H1 (cell line): ENCODE measurements around the gene LHFPL6. TPM values are rescaled to one million over a fixed set of nuclear protein-coding genes. Genes with fewer than 3 reads are reported as not detected.

Experiments
- CTCF ChIA-PET: fragments of 300-600 bp; sonication (Branson Sonifier 250); formaldehyde crosslinking; loops from one replicate; lab custom pipeline; 2021; ENCODE audit not compliant: partially characterized antibody; lab: Charles Lee
- POLR2A ChIA-PET: fragments of 300-600 bp; sonication (Branson Sonifier 250); formaldehyde crosslinking; loops from one replicate; lab custom pipeline; 2021; ENCODE audit warnings: inconsistent platforms; ENCODE audit not compliant: partially characterized antibody; lab: Charles Lee
- DNase-seq, 2 experiments: peaks; one replicate each; pipeline versions ENCODE4 v3.0.0 to v3.0.0-alpha.2; 2010 to 2022; ENCODE audit warnings: low spot score in 2 of 2, low read depth in 1 of 2, mixed read lengths in 1 of 2
- FAIRE-seq: peaks from 2 replicates; lab custom pipeline; 2011; peaks lifted over from hg19 to GRCh38; lab: Jason Lieb, UNC
- H2AFZ ChIP-seq: 2 replicates; pipeline ENCODE4 v1.8.1; 2012; ENCODE audit warnings: low read length, inconsistent platforms
- H2AK5ac ChIP-seq: 2 replicates; pipeline ENCODE4 v1.6.1; 2013; ENCODE audit warnings: low read depth, low read length
- H2BK120ac ChIP-seq: replicated peaks from 2 replicates; pipeline ENCODE3; 2013; ENCODE audit warnings: low read depth, low read length, inconsistent platforms
- H2BK12ac ChIP-seq: 2 replicates; pipeline ENCODE4 v1.6.1; 2013; ENCODE audit warnings: low read depth, low read length
- H2BK15ac ChIP-seq: 2 replicates; pipeline ENCODE4 v1.6.1; 2013; ENCODE audit warnings: low read length
- H2BK20ac ChIP-seq: 2 replicates; pipeline ENCODE4 v1.6.1; 2013; ENCODE audit warnings: low read length
- H2BK5ac ChIP-seq: 2 replicates; pipeline ENCODE4 v1.6.1; 2013; ENCODE audit warnings: low read depth, low read length
- H3K14ac ChIP-seq: 2 replicates; pipeline ENCODE4 v1.6.1; 2013; ENCODE audit warnings: inconsistent platforms; ENCODE audit not compliant: insufficient read length
- H3K18ac ChIP-seq: 2 replicates; pipeline ENCODE4 v1.6.1; 2013; ENCODE audit warnings: low read length; ENCODE audit errors: extremely low read depth
- H3K23ac ChIP-seq: 2 replicates; pipeline ENCODE4 v1.6.1; 2013; ENCODE audit warnings: inconsistent platforms; ENCODE audit not compliant: insufficient read length
- H3K23me2 ChIP-seq: 2 replicates; pipeline ENCODE4 v1.6.1; 2013; ENCODE audit warnings: low read depth, low read length
- H3K27ac ChIP-seq: 2 replicates; pipeline ENCODE4 v1.6.1; 2011; ENCODE audit warnings: low read depth, low read length, inconsistent platforms
- H3K27me3 ChIP-seq, 4 experiments: replicated peaks in 1 of 4; 1 replicate in 1 of 4; 2 replicates in 3 of 4; pipeline versions ENCODE4 v1.6.1 to v1.8.1; 2011 to 2013; ENCODE audit warnings: low read length in 3 of 4, mild to moderate bottlenecking in 3 of 4, inconsistent platforms in 2 of 4, mixed read lengths in 2 of 4, moderate library complexity in 1 of 4; ENCODE audit not compliant: control insufficient read depth in 3 of 4, insufficient read depth in 3 of 4; ENCODE audit errors: extremely low read depth in 1 of 4
- H3K36me3 ChIP-seq, 4 experiments: 2 replicates each; pipeline versions ENCODE4 v1.6.1 to v1.8.1; 2011 to 2013; ENCODE audit warnings: mild to moderate bottlenecking in 4 of 4, low read length in 3 of 4, moderate library complexity in 2 of 4, control low read depth in 1 of 4, inconsistent platforms in 1 of 4; ENCODE audit not compliant: insufficient read depth in 4 of 4, control insufficient read depth in 2 of 4
- H3K4ac ChIP-seq: replicated peaks from 2 replicates; pipeline ENCODE3; 2013; ENCODE audit warnings: low read length, low read depth, mixed read lengths, inconsistent platforms; ENCODE audit not compliant: insufficient read length
- H3K4me1 ChIP-seq, 4 experiments: replicated peaks in 1 of 4; 1 replicate in 1 of 4; 2 replicates in 3 of 4; pipeline versions ENCODE4 v1.6.1 to v1.8.1; 2011 to 2013; ENCODE audit warnings: low read length in 3 of 4, inconsistent platforms in 2 of 4, mixed read lengths in 1 of 4; ENCODE audit not compliant: insufficient read depth in 4 of 4, control insufficient read depth in 3 of 4
- H3K4me2 ChIP-seq, 2 experiments: 2 replicates each; pipeline versions ENCODE4 v1.6.1 to v1.8.1; 2011 to 2013; ENCODE audit warnings: low read depth in 2 of 2, low read length in 2 of 2, control low read depth in 1 of 2, inconsistent platforms in 1 of 2, mild to moderate bottlenecking in 1 of 2; ENCODE audit not compliant: insufficient read depth in 1 of 2
- H3K4me3 ChIP-seq, 4 experiments: fragments of 200-600, 300-600 bp in 1 of 4; sonication (generic), shearing (Covaris generic), sonication (Bioruptor Twin) in 1 of 4; 2 replicates each; pipeline versions ENCODE4 v1.5.1 to v1.8.1; 2011 to 2016; ENCODE audit warnings: low read length in 4 of 4, low read depth in 3 of 4, control low read depth in 2 of 4, inconsistent platforms in 2 of 4, mild to moderate bottlenecking in 2 of 4, mixed read lengths in 1 of 4, moderate library complexity in 1 of 4; ENCODE audit not compliant: insufficient read depth in 2 of 4; ENCODE audit errors: extremely low read depth in 1 of 4
- H3K56ac ChIP-seq: replicated peaks from 2 replicates; pipeline ENCODE3; 2013; ENCODE audit warnings: low read depth, mild to moderate bottlenecking, mixed read lengths, low read length, inconsistent platforms; ENCODE audit not compliant: insufficient read length
- H3K79me1 ChIP-seq: 2 replicates; pipeline ENCODE4 v1.6.1; 2013; ENCODE audit warnings: low read depth, low read length, control low read depth
- H3K79me2 ChIP-seq, 2 experiments: 2 replicates each; pipeline versions ENCODE4 v1.6.1 to v1.8.1; 2012 to 2013; ENCODE audit warnings: low read length in 2 of 2, mild to moderate bottlenecking in 2 of 2, inconsistent platforms in 1 of 2; ENCODE audit not compliant: insufficient read depth in 2 of 2, control insufficient read depth in 1 of 2
- H3K9ac ChIP-seq, 4 experiments: replicated peaks in 1 of 4; 1 replicate in 1 of 4; 2 replicates in 3 of 4; pipeline versions ENCODE4 v1.6.1 to v1.8.1; 2011 to 2013; ENCODE audit warnings: low read depth in 3 of 4, low read length in 3 of 4, control low read depth in 2 of 4, mild to moderate bottlenecking in 2 of 4, moderate library complexity in 2 of 4, inconsistent platforms in 1 of 4; ENCODE audit errors: extremely low read depth in 1 of 4
- H3K9me3 ChIP-seq, 2 experiments: 2 replicates each; pipeline versions ENCODE4 v1.6.1 to v1.8.1; 2012 to 2013; ENCODE audit warnings: mild to moderate bottlenecking in 2 of 2, moderate library complexity in 2 of 2, control low read depth in 1 of 2, inconsistent platforms in 1 of 2, low read depth in 1 of 2, low read length in 1 of 2, mixed read lengths in 1 of 2; ENCODE audit not compliant: insufficient read depth in 2 of 2
- H4K20me1 ChIP-seq, 2 experiments: replicated peaks in 1 of 2; 2 replicates each; pipeline versions ENCODE3 to v1.8.1; 2011 to 2013; ENCODE audit warnings: inconsistent platforms in 2 of 2, low read length in 2 of 2, mild to moderate bottlenecking in 1 of 2; ENCODE audit not compliant: insufficient read depth in 2 of 2, control insufficient read depth in 1 of 2
- H4K5ac ChIP-seq: 2 replicates; pipeline ENCODE4 v1.6.1; 2013; ENCODE audit warnings: low read length, low read depth, mixed read lengths, inconsistent platforms; ENCODE audit not compliant: insufficient read length
- H4K8ac ChIP-seq: 2 replicates; pipeline ENCODE4 v1.8.0; 2013; ENCODE audit warnings: mild to moderate bottlenecking, moderate library complexity, low read length, inconsistent platforms; ENCODE audit not compliant: insufficient read depth; ENCODE audit errors: extremely low read depth
- H4K91ac ChIP-seq: replicated peaks from 2 replicates; pipeline ENCODE3; 2013; ENCODE audit warnings: low read length, mixed read lengths, inconsistent platforms; ENCODE audit not compliant: insufficient read length
- EGR1 ChIP-seq: IDR thresholded peaks from 2 replicates; pipeline ENCODE4 v1.6.1; 2011; ENCODE audit warnings: low read depth, low read length, borderline replicate concordance
- GTF2F1 ChIP-seq: IDR thresholded peaks from 2 replicates; pipeline ENCODE4 v1.6.1; 2012; ENCODE audit warnings: low read depth, low read length, improper control_type of control experiment, borderline replicate concordance
- HDAC2 ChIP-seq, 2 experiments: fragments of 300-600 bp in 1 of 2; sonication (generic) in 1 of 2; IDR thresholded peaks; 2 replicates each; pipeline ENCODE4 v1.6.1; 2011 to 2012; ENCODE audit warnings: low read depth in 2 of 2, low read length in 2 of 2, mild to moderate bottlenecking in 2 of 2, moderate library complexity in 2 of 2, borderline replicate concordance in 1 of 2, inconsistent platforms in 1 of 2
- POLR2AphosphoS5 ChIP-seq: IDR thresholded peaks from 2 replicates; pipeline ENCODE4 v1.6.1; 2011; ENCODE audit warnings: low read depth, low read length
- RAD21 ChIP-seq, 2 experiments: IDR thresholded peaks in 1 of 2; conservative IDR thresholded peaks in 1 of 2; 2 replicates each; pipeline ENCODE4 v1.6.1; 2011; ENCODE audit warnings: low read depth in 2 of 2, low read length in 2 of 2, improper control_type of control experiment in 1 of 2, inconsistent platforms in 1 of 2, mild to moderate bottlenecking in 1 of 2, moderate library complexity in 1 of 2
- SP2 ChIP-seq: IDR thresholded peaks from 2 replicates; pipeline ENCODE4 v1.6.1; 2012; ENCODE audit warnings: mild to moderate bottlenecking, low read length, inconsistent platforms
- TBP ChIP-seq: IDR thresholded peaks from 2 replicates; pipeline ENCODE4 v1.6.1; 2011; ENCODE audit warnings: low read depth, low read length, improper control_type of control experiment
- WGBS, 2 experiments: shearing (Covaris generic) in 1 of 2; methylation state at CpG; one replicate each; pipeline versions ENCODE4 v1.1.6 to v1.1.7; 2013 to 2015; ENCODE audit warnings: low lambda C conversion rate in 2 of 2, mixed read lengths in 2 of 2, inconsistent platforms in 1 of 2, low coverage in 1 of 2, missing lambda C conversion rate in 1 of 2; ENCODE audit not compliant: insufficient replicate concordance in 2 of 2, insufficient coverage in 1 of 2, insufficient read length in 1 of 2; ENCODE audit errors: extremely low coverage in 1 of 2, missing lambda C conversion rate in 1 of 2; 5-methylcytosine and 5-hydroxymethylcytosine counted together
- polyA plus RNA-seq, 7 experiments: library from polyadenylated mRNA; depleted of rRNA in 3 of 7; stranded (reverse) in 5 of 7; unstranded in 2 of 7; fragments of >200 nt in 5 of 7; fragments of 200-250 nt in 2 of 7; gene quantifications; 1 replicate in 5 of 7; 2 replicates in 1 of 7; 4 replicates in 1 of 7; pipeline versions ENCODE4 v1.2.1 to v1.2.3, GENCODE V29; 2011 to 2013; ENCODE audit warnings: missing spikeins in 2 of 7, mixed read lengths in 2 of 7
- total RNA-seq: library from RNA; stranded (reverse); fragmentation: NEBNext Ultra II Directional; extraction: Animal tissue kit (Norgen Biotek cat#: 25700); gene quantifications from 2 replicates; pipeline ENCODE4 v1.2.1, GENCODE V29; 2021

The LHFPL6 gene
- total and polyA plus RNA-seq, 2 of the 8 experiments (the other 6 are each of a cell fraction or from before 2014, with no cell fraction given) = 7.6 to 17.0 TPM

- Histone ChIP-seq H3K23me2 (no peaks in the 10 kb centered on the region), H2AFZ (no peak overlapping the region), H3K14ac (no peak overlapping the region), H3K9ac (no peak overlapping the region), H4K8ac (no peak overlapping the region), H2BK12ac (no peak overlapping the region), H2AK5ac (no peak overlapping the region), H3K23ac (no peak overlapping the region), H2BK15ac (no peak overlapping the region), H2BK5ac (no peak overlapping the region), H3K4me1 (no peaks in the 10 kb centered on the region), H4K20me1 (no peaks in the 10 kb centered on the region), H4K5ac (no peak overlapping the region), H3K4me2 (no peak overlapping the region), H3K18ac (no peak overlapping the region), H3K56ac (no peak overlapping the region), H3K9me3 (no peaks in the 10 kb centered on the region), H3K79me1 (no peaks in the 10 kb centered on the region), H3K36me3 (no peaks in the 10 kb centered on the region), H4K91ac (no peak overlapping the region), H2BK20ac (no peak overlapping the region), H3K27me3 (no peaks in the 10 kb centered on the region), H3K4ac (no peak overlapping the region), H3K79me2 (no peaks in the 10 kb centered on the region), H3K27ac (no peak overlapping the region), H3K4me3 (no peak overlapping the region), H2BK120ac (no peak overlapping the region)
- WGBS, 2 experiments = 88% methylated on average over 1 of the region's 1 CpG; no CpG with 5 or more reads in 1 of the 2 experiments
- no peak for DNase-seq
- POLR2A ChIA-PET = no interaction called here
- CTCF ChIA-PET = interaction anchor here (0.6 kb wide), 2 partner anchors 263 to 1338 kb away, joined by 3 read pairs; no protein-coding TSS in a partner anchor
- no peak for FAIRE-seq
- TF ChIP-seq POLR2AphosphoS5 (no peak), RAD21 (IDR thresholded peaks at IDR 0.05 in 1 of 2, conservative IDR thresholded peaks at IDR 0.05 in 1 of 2; ENCODE audit: low read depth in 2 of 2, low read length in 2 of 2) (no peak), GTF2F1 (no peak), HDAC2 (IDR thresholded peaks at IDR 0.05; ENCODE audit: borderline replicate concordance in 1 of 2, low read depth in 2 of 2, low read length in 2 of 2) (no peak), EGR1 (no peak), TBP (no peak), SP2 (no peak)
Measured at GRCh38 chr13:39635564-39635963, 32.6 kb upstream of the LHFPL6 start.
